HG03280 (cell line): ENCODE data around the gene PDK2.
"Not testable (repeated sequence)": the region's sequence is repeated elsewhere in the genome, so short reads cannot be mapped to it uniquely, and the experiment has no call there.

Experiments used
- ATAC-seq: cut with Tn5 transposase; IDR thresholded peaks from one replicate; pipeline ENCODE4 v1.9.1; 2021; ENCODE audit warnings: mild to moderate bottlenecking, moderate library complexity; ENCODE audit not compliant: unreplicated experiment

Gene PDK2

GRCh38 chr17:50058296-50058953 is 36.7 kb upstream of the PDK2 start:
- no peak for ATAC-seq

GRCh38 chr17:50059256-50059655 is 35.9 kb upstream of the PDK2 start:
- no peak for ATAC-seq

DNA sequence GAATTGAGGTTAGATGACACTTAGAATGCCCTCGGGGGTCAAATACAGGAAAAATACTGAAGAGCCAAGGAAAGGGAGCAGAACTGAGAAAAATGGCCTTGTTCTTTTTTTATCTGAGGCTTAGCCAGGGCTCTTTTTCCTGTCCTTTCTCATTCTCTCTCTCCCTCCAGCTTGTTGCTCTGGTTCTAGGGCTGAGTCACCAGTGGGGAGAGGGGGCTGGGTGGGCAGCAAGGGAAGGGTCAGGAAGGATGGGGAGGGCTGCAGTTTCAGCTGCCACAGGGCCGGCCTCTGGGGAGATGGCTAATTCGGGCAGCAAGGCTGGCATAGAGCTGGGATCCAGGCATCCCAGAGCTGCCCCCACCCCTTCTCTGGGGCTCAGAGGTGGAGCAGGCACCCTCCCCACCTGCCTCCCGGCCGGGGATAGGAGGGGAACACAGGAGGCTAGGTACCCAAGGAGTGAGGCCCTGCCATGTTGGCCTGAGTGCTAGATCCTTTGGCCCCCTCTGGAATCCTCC is 35.3 kb upstream of the PDK2 start:
- no peak for ATAC-seq

- no peak for ATAC-seq
These were observed 34.0 kb upstream of the PDK2 start for GRCh38 chr17:50060951-50061712.

DNA sequence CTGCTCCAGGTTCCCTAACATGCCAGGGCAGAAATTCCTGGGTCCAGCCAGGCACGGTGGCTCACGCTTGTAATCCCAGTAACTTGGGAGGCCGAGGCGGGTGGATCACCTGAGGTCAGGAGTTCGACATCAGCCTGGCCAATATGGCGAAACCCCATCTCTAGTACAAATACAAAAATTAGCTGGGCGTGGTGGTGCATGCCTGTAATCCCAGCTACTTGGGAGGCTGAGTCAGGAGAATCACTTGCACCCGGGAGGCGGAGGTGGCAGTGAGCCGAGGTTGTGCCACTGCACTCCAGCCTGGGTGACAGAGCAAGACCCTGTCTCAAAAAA is 33.5 kb upstream of the PDK2 start:
- ATAC-seq, result not testable (repeated sequence)

DNA sequence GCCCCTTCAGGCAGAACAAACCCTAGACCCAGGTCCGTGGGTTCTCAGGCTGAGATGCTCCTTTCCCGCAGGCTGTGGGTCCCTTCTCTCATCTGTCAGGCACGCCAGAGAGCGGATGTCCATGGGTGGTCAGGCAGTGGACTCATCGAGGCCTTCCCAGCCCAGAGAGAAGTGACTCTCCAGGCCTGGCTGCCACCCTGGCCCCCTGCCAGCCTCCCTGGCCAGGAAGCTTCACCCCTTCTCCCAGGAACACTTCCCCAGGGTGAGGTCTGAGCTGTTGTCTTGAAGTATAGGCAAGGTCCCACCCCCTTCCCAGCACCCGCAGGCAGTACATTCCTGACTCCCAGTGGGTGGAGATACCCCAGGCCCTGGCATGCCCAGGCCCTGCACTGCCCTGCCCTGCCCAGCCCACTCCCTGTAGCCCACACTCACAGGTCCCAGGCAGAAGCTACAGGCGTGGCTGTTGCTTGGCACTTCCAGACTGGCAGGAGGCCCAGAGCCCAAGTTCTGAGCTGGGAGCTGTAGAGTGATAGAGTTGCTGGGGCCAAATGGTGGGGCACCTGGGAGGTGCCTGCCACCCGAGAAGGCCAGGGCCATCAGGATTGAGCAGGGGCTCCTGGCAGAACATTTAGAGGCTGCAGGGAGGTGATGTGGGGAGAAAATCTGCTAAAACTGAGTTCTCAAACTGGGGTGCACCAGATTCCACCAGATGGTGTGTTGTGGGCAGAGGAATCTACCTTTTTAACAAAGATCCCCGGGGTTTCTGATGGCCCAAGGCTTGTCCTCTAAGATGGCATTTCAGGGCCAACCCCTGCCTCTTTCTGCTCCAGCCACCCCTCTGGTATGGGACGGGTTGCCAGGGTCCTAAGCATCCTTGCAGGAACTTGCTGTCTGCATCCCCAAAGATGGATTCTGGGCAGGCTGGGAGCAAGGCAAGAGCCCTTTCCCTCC is 32.6 kb upstream of the PDK2 start:
- no peak for ATAC-seq

- ATAC-seq, result no peak
These were observed 31.4 kb upstream of the PDK2 start for GRCh38 chr17:50063561-50064252.

DNA sequence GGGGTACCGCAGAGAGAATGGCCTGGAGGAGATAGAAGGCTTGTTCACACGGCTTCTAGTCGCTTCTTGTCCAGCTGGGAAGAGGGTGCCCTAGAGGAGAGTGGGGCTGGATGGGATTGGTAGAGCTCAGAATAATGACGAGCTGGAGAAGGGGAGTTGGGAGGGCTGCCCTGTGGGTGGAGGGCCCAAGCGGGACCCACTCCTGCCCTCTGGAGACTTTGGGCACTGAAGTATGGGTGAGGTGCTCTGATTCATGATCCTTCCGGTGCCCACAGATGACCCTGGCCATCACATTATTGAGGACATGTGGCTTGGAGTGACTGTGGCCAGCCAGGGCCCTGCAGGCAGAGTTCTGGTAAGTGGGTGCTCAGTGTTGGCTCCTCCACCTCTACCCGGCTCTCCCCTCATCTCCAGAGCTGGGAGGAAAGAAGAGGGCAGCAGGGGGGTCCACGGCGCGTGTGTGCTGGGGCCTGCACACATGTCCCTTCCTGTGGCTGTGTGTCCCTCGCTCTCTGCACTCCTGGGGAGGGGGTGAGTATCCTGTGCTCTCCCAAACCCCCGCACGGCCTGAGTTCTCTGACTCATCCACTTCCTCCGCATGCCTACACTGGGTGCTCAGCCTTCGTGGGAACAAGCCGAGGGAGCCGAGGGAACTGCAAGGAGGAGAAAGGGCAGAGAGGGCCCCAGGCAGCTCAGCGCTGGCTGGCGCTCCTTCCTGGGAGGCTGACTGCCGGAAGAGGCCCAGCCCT is 30.7 kb upstream of the PDK2 start:
- ATAC-seq, result no peak

DNA sequence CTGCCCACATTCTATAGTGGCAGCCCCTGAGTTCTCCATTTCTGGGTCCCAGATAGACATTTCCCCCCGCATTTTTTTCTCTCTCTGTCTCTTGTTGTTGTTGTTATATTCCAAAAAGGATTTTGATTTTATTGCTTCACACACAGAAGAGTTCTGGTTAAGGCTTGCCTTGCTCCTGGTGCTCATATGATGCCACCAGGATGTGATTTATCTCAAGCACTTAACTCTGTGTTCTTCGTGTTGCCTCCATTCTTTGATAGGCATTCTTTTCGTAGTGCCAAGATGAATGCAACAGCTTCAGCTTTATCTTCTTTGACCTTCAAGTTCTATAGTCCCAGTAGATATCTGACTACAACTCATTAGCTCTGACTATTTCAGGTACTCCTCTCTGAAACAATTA is 30.1 kb upstream of the PDK2 start:
- ATAC-seq, result no peak

- ATAC-seq, result no peak
These were observed 28.2 kb upstream of the PDK2 start for GRCh38 chr17:50066995-50067394.

- no peak for ATAC-seq
These were observed 27.2 kb upstream of the PDK2 start for GRCh38 chr17:50067996-50068395.

- ATAC-seq, result no peak
These were observed 24.1 kb upstream of the PDK2 start for GRCh38 chr17:50070908-50071680.

DNA sequence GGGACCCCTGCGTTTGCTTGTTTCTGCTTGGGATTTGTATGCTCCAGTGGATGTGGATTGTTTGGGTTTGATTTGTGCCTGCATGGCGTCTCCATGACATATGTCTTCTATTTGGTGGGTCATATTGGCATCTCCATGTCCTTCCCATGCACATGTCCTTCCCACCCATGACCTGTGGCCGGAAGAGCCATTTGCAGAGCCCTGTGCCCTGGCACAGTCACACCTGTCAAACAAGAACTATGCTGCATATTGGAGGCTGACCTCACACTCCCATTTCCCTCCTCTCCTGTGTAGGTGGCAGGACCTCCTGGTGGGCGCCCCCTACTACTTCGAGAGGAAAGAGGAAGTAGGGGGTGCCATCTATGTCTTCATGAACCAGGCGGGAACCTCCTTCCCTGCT is 23.5 kb upstream of the PDK2 start:
- no peak for ATAC-seq

DNA sequence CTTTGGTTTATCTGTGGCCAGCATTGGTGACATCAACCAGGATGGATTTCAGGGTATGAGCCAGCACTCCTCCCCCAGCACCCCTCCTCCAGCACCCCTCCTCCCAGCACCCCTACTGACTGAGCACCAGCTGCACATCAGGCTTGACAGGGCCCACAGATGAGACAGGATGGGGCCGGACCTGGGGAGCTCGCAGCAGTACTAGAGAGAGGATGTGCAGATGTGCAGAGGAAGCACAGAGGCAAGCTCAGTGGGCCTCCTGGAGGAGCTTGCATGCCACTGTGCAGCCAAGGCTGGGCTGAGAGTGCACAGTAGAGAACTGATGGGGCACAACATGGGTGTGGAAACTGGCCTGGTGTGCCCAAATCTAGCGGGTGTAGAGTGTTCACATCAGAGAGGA is 23.0 kb upstream of the PDK2 start:
- no peak for ATAC-seq

GRCh38 chr17:50072925-50073324 is 22.2 kb upstream of the PDK2 start:
- ATAC-seq, result no peak

- ATAC-seq, result no peak
These were observed 20.9 kb upstream of the PDK2 start for GRCh38 chr17:50074227-50074626.

DNA sequence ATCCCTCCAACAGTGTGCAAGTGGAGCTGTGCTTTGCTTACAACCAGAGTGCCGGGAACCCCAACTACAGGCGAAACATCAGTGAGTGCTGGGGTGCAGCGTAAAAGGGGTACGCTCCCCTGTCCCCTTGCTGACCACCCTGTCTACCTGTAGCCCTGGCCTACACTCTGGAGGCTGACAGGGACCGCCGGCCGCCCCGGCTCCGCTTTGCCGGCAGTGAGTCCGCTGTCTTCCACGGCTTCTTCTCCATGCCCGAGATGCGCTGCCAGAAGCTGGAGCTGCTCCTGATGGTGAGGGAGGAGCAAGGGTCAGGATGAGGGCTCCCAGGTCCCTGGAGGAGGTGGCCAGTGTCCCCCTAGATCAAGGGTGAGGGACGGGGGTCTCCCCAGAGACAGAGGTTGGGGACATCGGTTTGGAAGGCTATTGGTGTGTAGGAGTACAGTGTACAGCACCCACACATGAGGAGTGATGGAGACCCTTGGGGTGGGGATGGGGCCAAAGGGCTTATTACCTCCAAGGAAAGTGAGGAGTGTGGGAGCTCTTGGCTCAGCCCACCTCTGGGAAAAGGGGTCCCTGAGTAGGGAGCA is 19.6 kb upstream of the PDK2 start:
- ATAC-seq, result no peak

- no peak for ATAC-seq
These were observed 18.9 kb upstream of the PDK2 start for GRCh38 chr17:50076221-50076590.

- no peak for ATAC-seq
These were observed 18.4 kb upstream of the PDK2 start for GRCh38 chr17:50076591-50077235.
